ENCODE data around the gene C6orf136.

DNA sequence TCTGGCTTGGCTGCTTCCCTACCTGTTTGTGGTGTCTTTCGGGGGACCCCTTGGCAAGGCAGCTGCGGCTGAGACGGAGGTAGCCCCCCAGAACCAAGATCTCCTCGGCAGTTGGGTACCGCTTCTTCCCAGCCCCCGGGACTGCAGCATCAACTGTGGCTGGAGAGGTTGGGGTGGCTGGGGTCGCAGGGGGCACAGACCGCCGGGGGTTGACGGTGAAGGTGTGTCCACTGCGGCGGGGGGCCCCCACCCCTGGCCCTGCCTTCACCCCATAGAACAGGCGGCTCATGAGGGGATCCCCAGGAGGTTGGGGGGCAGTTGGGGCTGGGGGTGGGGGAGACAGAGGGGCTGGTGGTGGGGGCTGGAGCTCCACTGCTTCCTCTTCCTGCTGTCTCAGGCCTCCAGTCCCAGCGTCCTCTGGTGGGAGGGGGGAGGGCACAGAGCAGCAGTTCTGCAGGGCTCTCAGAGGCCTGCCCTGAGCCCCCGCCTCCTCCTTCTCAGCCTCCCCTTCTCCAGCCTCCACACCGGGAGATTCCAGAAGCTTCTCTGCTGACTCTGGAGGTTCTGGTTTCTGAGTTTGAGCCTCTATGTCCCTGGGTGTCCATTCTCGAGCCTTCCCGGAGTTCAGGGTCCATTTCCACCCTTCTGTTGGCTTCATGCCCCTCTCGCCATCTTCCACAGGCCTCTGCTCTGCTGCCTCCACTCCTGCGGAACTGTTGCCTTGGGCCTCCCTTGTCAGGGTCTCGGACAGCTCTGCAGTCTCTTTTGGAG is 37.6 kb downstream of the C6orf136 start:
- TF ChIP-seq EP300 (IDR thresholded peaks at IDR 0.05) (no peak), POLR2AphosphoS5 (IDR thresholded peaks at IDR 0.05) (no peak), POLR2A (IDR thresholded peaks at IDR 0.05) (no peak)

All from stomach (tissue), 4 donors.